Keratinocyte (primary cell): Measurements from ENCODE around the gene GMIP. TPM values are rescaled to one million over a fixed set of nuclear protein-coding genes. Genes with fewer than 3 reads are reported as not detected.
A peak's percentile ranks its signal among the peaks of the same experiment; 100 is the strongest.
"Not testable (repeated sequence)": the region's sequence is repeated elsewhere in the genome, so short reads cannot be mapped to it uniquely, and the experiment has no call there.

ENCODE experiments used
- DNase-seq: peaks from one replicate; pipeline ENCODE4 v3.0.0-alpha.2; 2011; ENCODE audit warnings: low read depth, missing footprints, low spot score
- FAIRE-seq: peaks from 2 replicates; lab custom pipeline; 2011; peaks lifted over from hg19 to GRCh38; lab: Jason Lieb, UNC
- H2AFZ ChIP-seq: 2 replicates; pipeline ENCODE4 v1.6.0; 2012; ENCODE audit warnings: low read length, control low read depth, inconsistent platforms; ENCODE audit not compliant: control insufficient read depth
- H3K27ac ChIP-seq: 2 replicates; pipeline ENCODE4 v1.5.1; 2011; ENCODE audit warnings: low read length; ENCODE audit not compliant: control insufficient read depth, insufficient read depth
- H3K27me3 ChIP-seq: 3 replicates; pipeline ENCODE4 v1.6.0; 2011; ENCODE audit warnings: low read length; ENCODE audit not compliant: control insufficient read depth, insufficient read depth; ENCODE audit errors: extremely low read depth
- H3K36me3 ChIP-seq, 2 experiments: 2 replicates in 1 of 2; 3 replicates in 1 of 2; pipeline ENCODE4 v1.5.1; 2011; ENCODE audit warnings: low read length in 2 of 2, mild to moderate bottlenecking in 1 of 2; ENCODE audit not compliant: control insufficient read depth in 2 of 2, insufficient read depth in 2 of 2; ENCODE audit errors: extremely low read depth in 1 of 2
- H3K4me1 ChIP-seq: 3 replicates; pipeline ENCODE4 v1.5.1; 2011; ENCODE audit warnings: low read length; ENCODE audit not compliant: control insufficient read depth, insufficient read depth; ENCODE audit errors: extremely low read depth
- H3K4me2 ChIP-seq: 3 replicates; pipeline ENCODE4 v1.6.0; 2011; ENCODE audit warnings: low read depth, low read length; ENCODE audit not compliant: control insufficient read depth, insufficient read depth; ENCODE audit errors: extremely low read depth
- H3K4me3 ChIP-seq, 3 experiments: fragments of 200-600 bp in 1 of 3; sonication (generic) in 1 of 3; 2 replicates in 2 of 3; 3 replicates in 1 of 3; pipeline ENCODE4 v1.5.1; 2011 to 2016; ENCODE audit warnings: low read length in 3 of 3, mild to moderate bottlenecking in 3 of 3, control low read depth in 2 of 3, inconsistent platforms in 1 of 3, low read depth in 1 of 3, mixed read lengths in 1 of 3, mixed run types in 1 of 3, moderate library complexity in 1 of 3; ENCODE audit not compliant: control insufficient read depth in 2 of 3, insufficient read depth in 2 of 3; ENCODE audit errors: extremely low read depth in 1 of 3
- H3K79me2 ChIP-seq: 2 replicates; pipeline ENCODE4 v1.6.0; 2012; ENCODE audit warnings: low read length; ENCODE audit not compliant: control insufficient read depth, insufficient read depth
- H3K9ac ChIP-seq: 3 replicates; pipeline ENCODE4 v1.6.0; 2011; ENCODE audit warnings: low read length; ENCODE audit not compliant: control insufficient read depth, insufficient read depth; ENCODE audit errors: extremely low read depth
- H3K9me1 ChIP-seq: 3 replicates; pipeline ENCODE4 v1.6.0; 2011; ENCODE audit warnings: low read length; ENCODE audit not compliant: control insufficient read depth, insufficient read depth; ENCODE audit errors: extremely low read depth
- H3K9me3 ChIP-seq: 2 replicates; pipeline ENCODE4 v1.5.1; 2012; ENCODE audit warnings: low read depth, low read length; ENCODE audit not compliant: control insufficient read depth
- H4K20me1 ChIP-seq: 3 replicates; pipeline ENCODE4 v1.6.0; 2011; ENCODE audit warnings: low read length; ENCODE audit not compliant: control insufficient read depth, insufficient read depth; ENCODE audit errors: extremely low read depth
- CTCF ChIP-seq, 3 experiments: IDR thresholded peaks in 1 of 3; conservative IDR thresholded peaks in 1 of 3; optimal IDR thresholded peaks in 1 of 3; 2 replicates in 2 of 3; 3 replicates in 1 of 3; pipeline versions ENCODE3 to v1.5.1; 2011; ENCODE audit warnings: low read length in 3 of 3, mild to moderate bottlenecking in 3 of 3, moderate library complexity in 2 of 3, control low read depth in 1 of 3, inconsistent platforms in 1 of 3; ENCODE audit not compliant: insufficient read depth in 2 of 3; ENCODE audit errors: extremely low read depth in 1 of 3
- EZH2 ChIP-seq: IDR thresholded peaks from one replicate; pipeline ENCODE4 v1.6.1; 2012; ENCODE audit warnings: inconsistent platforms, mild to moderate bottlenecking, low read length, moderate library complexity
- dilution Hi-C: fragments of 300-500 bp; cut with MboI; formaldehyde crosslinking; loops from one replicate; pipeline ENCODE4 v1.7.0; 2020; ENCODE audit warnings: low sequenced_read_pairs; ENCODE audit not compliant: extremely low pct_ligation_motif_present
- polyA minus RNA-seq, 3 experiments: library from RNA; depleted of rRNA, polyadenylated mRNA; stranded (reverse); fragments of >200 nt; gene quantifications; 1 replicate in 1 of 3; 2 replicates in 1 of 3; 3 replicates in 1 of 3; pipeline ENCODE4 v1.2.3, GENCODE V29; 2011
- polyA plus RNA-seq, 5 experiments: library from polyadenylated mRNA; depleted of rRNA in 3 of 5; stranded (reverse) in 3 of 5; stranded (forward) in 1 of 5; unstranded in 1 of 5; fragments of >200 nt; gene quantifications; 1 replicate in 1 of 5; 2 replicates in 3 of 5; 3 replicates in 1 of 5; pipeline versions ENCODE4 v1.2.1 to v1.2.3, GENCODE V29; 2011 to 2012; ENCODE audit warnings: missing spikeins in 2 of 5, low read depth in 1 of 5, low replicate concordance in 1 of 5

GMIP gene
- polyA plus RNA-seq (5.0 to 7.1 TPM (median 5.5 TPM) in 3 replicates), polyA minus RNA-seq (5.9 to 19.0 TPM (median 8.1 TPM) in 3 replicates)
- 7.0 TPM for polyA plus RNA-seq (2011; ENCODE audit: low read depth)
- polyA plus RNA-seq (2011; cell fraction: cytosol; rRNA removed), result 3.6 and 8.9 TPM in 2 replicates
- polyA plus RNA-seq (2011; cell fraction: nucleus; rRNA removed), result 16.0 and 20.7 TPM in 2 replicates
- polyA plus RNA-seq (2012; ENCODE audit: low replicate concordance), result 5.8 and 12.3 TPM in 2 replicates
- 8.4 TPM for polyA minus RNA-seq (2011; cell fraction: cytosol; rRNA and poly(A)+ RNA removed)
- polyA minus RNA-seq (2011; cell fraction: nucleus; rRNA and poly(A)+ RNA removed), result 9.7 and 11.9 TPM in 2 replicates

- no peak for TF ChIP-seq EZH2
- TF ChIP-seq CTCF (optimal IDR thresholded peaks at IDR 0.05 in 1 of 3, IDR thresholded peaks at IDR 0.05 in 1 of 3, conservative IDR thresholded peaks at IDR 0.05 in 1 of 3; ENCODE audit: extremely low read depth in 1 of 3, insufficient read depth in 2 of 3, low read length in 3 of 3), result peak; percentile 76 to 83 (median 77)
- no peak for FAIRE-seq
- Histone ChIP-seq H3K9me1 (no peaks in the 10 kb centered on the region), H3K4me3 (peak within 1 kb of the TSS; percentile 77 to 96 (median 82)), H3K9ac (peak within 1 kb of the TSS; percentile 73), H3K9me3 (no peaks in the 10 kb centered on the region), H3K79me2 (peaks cover 3% of the 10 kb centered on the region), H4K20me1 (no peaks in the 10 kb centered on the region), H3K4me1 (peaks cover 8% of the 10 kb centered on the region), H3K4me2 (peak within 1 kb of the TSS; percentile 95), H3K36me3 (peaks cover 8 to 23% of the 10 kb centered on the region in 2 experiments), H3K27me3 (no peaks in the 10 kb centered on the region), H3K27ac (peak within 1 kb of the TSS; percentile 52), H2AFZ (peak within 1 kb of the TSS; percentile 37)
- dilution Hi-C loops, result no loop called here
- no peak for DNase-seq
Observed at GRCh38 chr19:19643158-19644053, at the start of gene GMIP. Gene GMIP (minus strand): TSS chr19:19643657. CDS start chr19:19643529, 128 bp downstream.

- H3K27me3 ChIP-seq, result no peaks in the 10 kb centered on the region
- peaks cover 2% of the 10 kb centered on the region for H3K9me3 ChIP-seq
- H3K4me2 ChIP-seq, result no peak overlapping the region
- FAIRE-seq, result no peak
- no peak overlapping the region for H3K9ac ChIP-seq
- no peaks in the 10 kb centered on the region for H3K9me1 ChIP-seq
- dilution Hi-C loops, result no loop called here
- H3K4me1 ChIP-seq, result no peaks in the 10 kb centered on the region
- TF ChIP-seq CTCF (optimal IDR thresholded peaks at IDR 0.05 in 1 of 3, IDR thresholded peaks at IDR 0.05 in 1 of 3, conservative IDR thresholded peaks at IDR 0.05 in 1 of 3; ENCODE audit: extremely low read depth in 1 of 3, insufficient read depth in 2 of 3, low read length in 3 of 3) (no peak), EZH2 (no peak)
- no peaks in the 10 kb centered on the region for H3K36me3 ChIP-seq
- no peaks in the 10 kb centered on the region for H4K20me1 ChIP-seq
- no peak overlapping the region for H3K27ac ChIP-seq
- H2AFZ ChIP-seq, result no peak overlapping the region
- no peaks in the 10 kb centered on the region for H3K79me2 ChIP-seq
- no peak for DNase-seq
- H3K4me3 ChIP-seq, result no peak overlapping the region
Observed at GRCh38 chr19:19691683-19692082, 48.2 kb upstream of the GMIP start.

GRCh38 chr19:19689023-19689422 lies 45.6 kb upstream of the GMIP start:
- H3K9ac ChIP-seq, H3K9me3 ChIP-seq, H3K27me3 ChIP-seq, H3K79me2 ChIP-seq, H4K20me1 ChIP-seq, FAIRE-seq, H3K36me3 ChIP-seq, H3K4me3 ChIP-seq, dilution Hi-C loops, DNase-seq, H3K27ac ChIP-seq, H2AFZ ChIP-seq, H3K4me2 ChIP-seq, H3K9me1 ChIP-seq, H3K4me1 ChIP-seq: not testable (repeated sequence)
